GM23338 (cell line): Measurements from ENCODE around the gene TSPAN5. TPM values are rescaled to one million over a fixed set of nuclear protein-coding genes. Genes with fewer than 3 reads are reported as not detected.

Experiments
- ATAC-seq: fragments of 200-7000 bp; cut with Tn5 transposase; 3 replicates; pipeline ENCODE4 v1.9.1; 2020
- DNase-seq: peaks from one replicate; pipeline ENCODE4 v3.0.0-alpha.2; 2015; ENCODE audit warnings: low spot score
- H2AFZ ChIP-seq: fragments of 200-600 bp; sonication (generic); 2 replicates; pipeline ENCODE4 v1.8.0; 2016; ENCODE audit warnings: antibody characterized with exemption, mild to moderate bottlenecking, moderate library complexity
- H3F3A ChIP-seq: fragments of 200-600 bp; sonication (generic); replicated peaks from 2 replicates; pipeline ENCODE4 v1.8.0; 2017; ENCODE audit warnings: antibody characterized with exemption, mixed run types, low read depth
- H3K27ac ChIP-seq: fragments of 200-600 bp; sonication (generic); 2 replicates; pipeline ENCODE4 v1.6.1; 2016; ENCODE audit warnings: low read depth
- H3K27me3 ChIP-seq: fragments of 200-600 bp; sonication (generic); 2 replicates; pipeline ENCODE4 v1.8.0; 2016; ENCODE audit warnings: mild to moderate bottlenecking, mixed run types, moderate library complexity; ENCODE audit not compliant: insufficient read depth
- H3K36me3 ChIP-seq: fragments of 200-600 bp; sonication (generic); 2 replicates; pipeline ENCODE4 v1.8.0; 2016; ENCODE audit warnings: mild to moderate bottlenecking; ENCODE audit not compliant: insufficient read depth
- H3K4me1 ChIP-seq: fragments of 200-600 bp; sonication (generic); 2 replicates; pipeline ENCODE4 v1.8.0; 2016; ENCODE audit warnings: mild to moderate bottlenecking, moderate library complexity; ENCODE audit not compliant: insufficient read depth
- H3K4me2 ChIP-seq: fragments of 200-600 bp; sonication (generic); 2 replicates; pipeline ENCODE4 v1.7.1; 2017; ENCODE audit warnings: mixed run types
- H3K4me3 ChIP-seq: fragments of 200-600 bp; sonication (generic); 2 replicates; pipeline ENCODE4 v1.6.1; 2016; ENCODE audit warnings: mixed run types
- H3K79me2 ChIP-seq: fragments of 200-600 bp; sonication (generic); replicated peaks from 2 replicates; pipeline ENCODE4 v1.8.0; 2017; ENCODE audit warnings: mild to moderate bottlenecking; ENCODE audit not compliant: insufficient read depth
- H3K9me2 ChIP-seq: fragments of 200-600 bp; sonication (generic); 2 replicates; pipeline ENCODE4 v1.8.0; 2017; ENCODE audit not compliant: insufficient read depth
- H4K20me1 ChIP-seq: fragments of 200-600 bp; sonication (generic); replicated peaks from 2 replicates; pipeline ENCODE4 v1.8.0; 2017; ENCODE audit warnings: mild to moderate bottlenecking; ENCODE audit not compliant: insufficient read depth
- H3K27ac Mint-ChIP-seq: 2 replicates; pipeline ENCODE4 v1.8.0; 2020; ENCODE audit warnings: inconsistent platforms, mild to moderate bottlenecking, moderate library complexity, mixed read lengths
- H3K27me3 Mint-ChIP-seq: 3 replicates; pipeline ENCODE4 v1.8.0; 2022; ENCODE audit warnings: low read depth, mild to moderate bottlenecking, moderate library complexity, mixed read lengths, inconsistent platforms; ENCODE audit not compliant: insufficient read depth, poor library complexity
- H3K36me3 Mint-ChIP-seq: 3 replicates; pipeline ENCODE4 v1.8.0; 2021; ENCODE audit warnings: low read depth, mild to moderate bottlenecking, inconsistent platforms, moderate library complexity, mixed read lengths
- H3K4me1 Mint-ChIP-seq: 3 replicates; pipeline ENCODE4 v1.8.0; 2020; ENCODE audit warnings: mild to moderate bottlenecking, inconsistent platforms, mixed read lengths
- H3K4me3 Mint-ChIP-seq: 3 replicates; pipeline ENCODE4 v1.8.0; 2021; ENCODE audit warnings: moderate library complexity, mild to moderate bottlenecking, inconsistent platforms, mixed read lengths
- H3K9me3 Mint-ChIP-seq: 3 replicates; pipeline ENCODE4 v1.8.0; 2020; ENCODE audit warnings: moderate library complexity, mild to moderate bottlenecking, inconsistent platforms, mixed read lengths
- CREB1 ChIP-seq: fragments of 250-450 bp; sonication (Bioruptor Pico); IDR thresholded peaks from 2 replicates; pipeline ENCODE4 v1.5.0; 2020; ENCODE audit warnings: low read depth, mild to moderate bottlenecking, moderate library complexity
- EZH2 ChIP-seq: fragments of 200-600 bp; sonication (generic); IDR thresholded peaks from one replicate; pipeline ENCODE4 v1.8.0; 2017; ENCODE audit warnings: antibody characterized with exemption, mild to moderate bottlenecking, low read depth; ENCODE audit not compliant: unreplicated experiment
- EZH2phosphoT487 ChIP-seq: fragments of 200-600 bp; sonication (generic); IDR thresholded peaks from one replicate; pipeline ENCODE4 v1.8.1; 2018; ENCODE audit warnings: antibody characterized with exemption; ENCODE audit not compliant: unreplicated experiment
- JUNB ChIP-seq: IDR thresholded peaks from one replicate; pipeline ENCODE4 v1.6.1; 2016; ENCODE audit warnings: antibody characterized with exemption; ENCODE audit not compliant: unreplicated experiment
- NANOG ChIP-seq: IDR thresholded peaks from 2 replicates; pipeline ENCODE4 v1.6.1; 2016; ENCODE audit warnings: antibody characterized with exemption, borderline replicate concordance
- POLR2AphosphoS5 ChIP-seq: IDR thresholded peaks from 2 replicates; pipeline ENCODE4 v1.6.1; 2016; ENCODE audit warnings: antibody characterized with exemption, low read depth
- STAT1 ChIP-seq: IDR thresholded peaks from one replicate; pipeline ENCODE4 v1.6.1; 2016; ENCODE audit warnings: antibody characterized with exemption; ENCODE audit not compliant: unreplicated experiment
- ZNF114 ChIP-seq: fragments of 250-450 bp; sonication (Bioruptor Pico); IDR thresholded peaks from 2 replicates; pipeline ENCODE4 v1.5.0; 2020; ENCODE audit warnings: mild to moderate bottlenecking, moderate library complexity
- polyA plus RNA-seq: library from polyadenylated mRNA; unstranded; fragments of >200 nt; fragmentation: Nextera tagmentation; extraction: Ambion mirVana; gene quantifications from 2 replicates; pipeline ENCODE4 v1.2.1, GENCODE V29; 2016
- total RNA-seq: library from RNA; depleted of rRNA; stranded (reverse); fragments of >200 nt; shearing (Covaris generic); gene quantifications from 2 replicates; pipeline ENCODE4 v1.2.3, GENCODE V29; 2014
- TF ChIP-seq, protein P1 (sequence below): IDR thresholded peaks from one replicate; pipeline ENCODE4 v1.6.1; 2018; ENCODE audit warnings: antibody characterized with exemption; ENCODE audit not compliant: unreplicated experiment
- TF ChIP-seq, protein P2 (sequence below): IDR thresholded peaks from 2 replicates; pipeline ENCODE4 v1.6.1; 2016; ENCODE audit warnings: antibody characterized with exemption
- TF ChIP-seq, protein P3 (sequence below), 2 experiments: fragments of 200-600 bp in 1 of 2; sonication (generic) in 1 of 2; conservative IDR thresholded peaks; 2 replicates each; pipeline versions ENCODE4 v1.5.1 to v1.6.1; 2016 to 2017; ENCODE audit warnings: antibody characterized with exemption in 2 of 2, low read depth in 2 of 2, mild to moderate bottlenecking in 2 of 2, moderate library complexity in 1 of 2

The TSPAN5 gene
- total and polyA plus RNA-seq, 2 experiments from 2014 or later, result 18.6 to 21.5 TPM

DNA sequence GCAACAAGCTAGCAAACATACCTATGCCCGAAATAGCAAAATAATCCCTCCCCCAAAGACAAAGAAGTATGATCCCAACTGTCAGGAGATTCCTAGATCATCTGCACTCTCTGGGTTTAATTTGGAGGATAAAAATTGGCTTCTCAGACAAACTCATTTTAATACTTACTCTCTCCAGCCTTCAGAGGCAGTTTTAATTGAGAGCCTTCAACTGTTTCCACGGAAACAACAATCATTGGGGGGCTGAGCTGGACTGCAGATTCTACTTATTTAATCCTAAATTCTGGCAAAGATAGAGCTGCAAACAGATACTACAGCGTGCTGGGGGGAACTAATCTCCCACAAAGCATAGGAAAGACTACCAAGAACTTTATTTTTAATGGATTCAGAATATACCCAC, 168.2 kb downstream of the TSPAN5 start:
- no peak overlapping the region for H3K4me3 Mint-ChIP-seq
- TF ChIP-seq, protein P1, sequence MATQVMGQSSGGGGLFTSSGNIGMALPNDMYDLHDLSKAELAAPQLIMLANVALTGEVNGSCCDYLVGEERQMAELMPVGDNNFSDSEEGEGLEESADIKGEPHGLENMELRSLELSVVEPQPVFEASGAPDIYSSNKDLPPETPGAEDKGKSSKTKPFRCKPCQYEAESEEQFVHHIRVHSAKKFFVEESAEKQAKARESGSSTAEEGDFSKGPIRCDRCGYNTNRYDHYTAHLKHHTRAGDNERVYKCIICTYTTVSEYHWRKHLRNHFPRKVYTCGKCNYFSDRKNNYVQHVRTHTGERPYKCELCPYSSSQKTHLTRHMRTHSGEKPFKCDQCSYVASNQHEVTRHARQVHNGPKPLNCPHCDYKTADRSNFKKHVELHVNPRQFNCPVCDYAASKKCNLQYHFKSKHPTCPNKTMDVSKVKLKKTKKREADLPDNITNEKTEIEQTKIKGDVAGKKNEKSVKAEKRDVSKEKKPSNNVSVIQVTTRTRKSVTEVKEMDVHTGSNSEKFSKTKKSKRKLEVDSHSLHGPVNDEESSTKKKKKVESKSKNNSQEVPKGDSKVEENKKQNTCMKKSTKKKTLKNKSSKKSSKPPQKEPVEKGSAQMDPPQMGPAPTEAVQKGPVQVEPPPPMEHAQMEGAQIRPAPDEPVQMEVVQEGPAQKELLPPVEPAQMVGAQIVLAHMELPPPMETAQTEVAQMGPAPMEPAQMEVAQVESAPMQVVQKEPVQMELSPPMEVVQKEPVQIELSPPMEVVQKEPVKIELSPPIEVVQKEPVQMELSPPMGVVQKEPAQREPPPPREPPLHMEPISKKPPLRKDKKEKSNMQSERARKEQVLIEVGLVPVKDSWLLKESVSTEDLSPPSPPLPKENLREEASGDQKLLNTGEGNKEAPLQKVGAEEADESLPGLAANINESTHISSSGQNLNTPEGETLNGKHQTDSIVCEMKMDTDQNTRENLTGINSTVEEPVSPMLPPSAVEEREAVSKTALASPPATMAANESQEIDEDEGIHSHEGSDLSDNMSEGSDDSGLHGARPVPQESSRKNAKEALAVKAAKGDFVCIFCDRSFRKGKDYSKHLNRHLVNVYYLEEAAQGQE, result no peak
- no peak for DNase-seq
- Histone ChIP-seq H3F3A (no peaks in the 10 kb centered on the region), H3K4me3 (no peak overlapping the region), H3K4me2 (no peak overlapping the region), H2AFZ (no peak overlapping the region), H3K79me2 (no peaks in the 10 kb centered on the region), H4K20me1 (no peaks in the 10 kb centered on the region; the same call in 1 of the 2 replicates), H3K9me2 (no peaks in the 10 kb centered on the region), H3K27me3 (no peaks in the 10 kb centered on the region), H3K4me1 (peaks cover 22% of the 10 kb centered on the region), H3K36me3 (no peaks in the 10 kb centered on the region), H3K27ac (no peak overlapping the region)
- H3K27me3 Mint-ChIP-seq, result peaks cover 2% of the 10 kb centered on the region
- H3K4me1 Mint-ChIP-seq, result peaks cover 36% of the 10 kb centered on the region
- no peak overlapping the region for H3K27ac Mint-ChIP-seq
- no peaks in the 10 kb centered on the region for H3K9me3 Mint-ChIP-seq
- no peak for ATAC-seq
- H3K36me3 Mint-ChIP-seq, result no peaks in the 10 kb centered on the region

DNA sequence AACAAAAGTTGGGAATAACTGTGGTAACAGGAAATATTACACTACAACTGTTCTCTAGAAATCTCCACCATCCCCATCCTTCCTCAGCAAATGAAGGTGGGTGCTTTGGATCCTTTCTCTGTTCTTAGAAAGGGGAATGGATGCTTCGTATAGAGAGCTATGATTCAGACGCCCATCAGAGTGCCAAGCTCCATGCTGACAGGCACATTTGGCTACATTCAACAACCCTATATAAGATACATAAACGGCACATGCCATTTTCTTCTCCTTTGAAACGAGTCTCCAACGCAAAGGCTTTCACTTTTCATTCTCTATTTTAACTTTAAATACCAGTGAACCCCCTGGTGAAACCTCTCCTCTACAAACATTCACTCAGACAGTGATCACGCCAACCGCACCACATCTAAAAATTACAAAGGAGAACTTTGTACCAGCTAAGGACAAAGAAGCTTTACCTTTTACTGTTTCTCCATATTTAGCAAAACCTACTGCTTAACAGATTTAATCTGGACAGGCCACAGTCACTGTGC, 172.5 kb downstream of the TSPAN5 start:
- no peaks in the 10 kb centered on the region for H3K79me2 ChIP-seq
- Mint-ChIP-seq H3K36me3 (no peaks in the 10 kb centered on the region), H3K27me3 (no peaks in the 10 kb centered on the region), H3K4me1 (peaks cover 50% of the 10 kb centered on the region), H3K27ac (no peak overlapping the region), H3K9me3 (no peaks in the 10 kb centered on the region), H3K4me3 (no peak overlapping the region)
- peaks cover 37% of the 10 kb centered on the region for H3K4me1 ChIP-seq
- H3K27ac ChIP-seq, result no peak overlapping the region
- no peaks in the 10 kb centered on the region for H3K27me3 ChIP-seq
- H3F3A ChIP-seq, result no peaks in the 10 kb centered on the region
- no peaks in the 10 kb centered on the region for H3K36me3 ChIP-seq
- H3K4me3 ChIP-seq, result no peak overlapping the region
- no peak for DNase-seq
- ATAC-seq, result no peak
- no peak overlapping the region for H2AFZ ChIP-seq
- H3K4me2 ChIP-seq, result no peak overlapping the region
- H3K9me2 ChIP-seq, result peaks cover 8% of the 10 kb centered on the region; the same call in 1 of the 2 replicates
- H4K20me1 ChIP-seq, result no peaks in the 10 kb centered on the region
- no peak for TF ChIP-seq JUNB
- TF ChIP-seq STAT1, result no peak
- TF ChIP-seq, protein P2, sequence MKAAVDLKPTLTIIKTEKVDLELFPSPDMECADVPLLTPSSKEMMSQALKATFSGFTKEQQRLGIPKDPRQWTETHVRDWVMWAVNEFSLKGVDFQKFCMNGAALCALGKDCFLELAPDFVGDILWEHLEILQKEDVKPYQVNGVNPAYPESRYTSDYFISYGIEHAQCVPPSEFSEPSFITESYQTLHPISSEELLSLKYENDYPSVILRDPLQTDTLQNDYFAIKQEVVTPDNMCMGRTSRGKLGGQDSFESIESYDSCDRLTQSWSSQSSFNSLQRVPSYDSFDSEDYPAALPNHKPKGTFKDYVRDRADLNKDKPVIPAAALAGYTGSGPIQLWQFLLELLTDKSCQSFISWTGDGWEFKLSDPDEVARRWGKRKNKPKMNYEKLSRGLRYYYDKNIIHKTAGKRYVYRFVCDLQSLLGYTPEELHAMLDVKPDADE, result no peak
- no peak for TF ChIP-seq NANOG
- TF ChIP-seq EZH2phosphoT487, result no peak
- no peak for TF ChIP-seq ZNF114
- TF ChIP-seq EZH2, result no peak
- TF ChIP-seq CREB1, result no peak
- no peak for TF ChIP-seq POLR2AphosphoS5
- TF ChIP-seq, protein P1, result no peak
- TF ChIP-seq, protein P3, sequence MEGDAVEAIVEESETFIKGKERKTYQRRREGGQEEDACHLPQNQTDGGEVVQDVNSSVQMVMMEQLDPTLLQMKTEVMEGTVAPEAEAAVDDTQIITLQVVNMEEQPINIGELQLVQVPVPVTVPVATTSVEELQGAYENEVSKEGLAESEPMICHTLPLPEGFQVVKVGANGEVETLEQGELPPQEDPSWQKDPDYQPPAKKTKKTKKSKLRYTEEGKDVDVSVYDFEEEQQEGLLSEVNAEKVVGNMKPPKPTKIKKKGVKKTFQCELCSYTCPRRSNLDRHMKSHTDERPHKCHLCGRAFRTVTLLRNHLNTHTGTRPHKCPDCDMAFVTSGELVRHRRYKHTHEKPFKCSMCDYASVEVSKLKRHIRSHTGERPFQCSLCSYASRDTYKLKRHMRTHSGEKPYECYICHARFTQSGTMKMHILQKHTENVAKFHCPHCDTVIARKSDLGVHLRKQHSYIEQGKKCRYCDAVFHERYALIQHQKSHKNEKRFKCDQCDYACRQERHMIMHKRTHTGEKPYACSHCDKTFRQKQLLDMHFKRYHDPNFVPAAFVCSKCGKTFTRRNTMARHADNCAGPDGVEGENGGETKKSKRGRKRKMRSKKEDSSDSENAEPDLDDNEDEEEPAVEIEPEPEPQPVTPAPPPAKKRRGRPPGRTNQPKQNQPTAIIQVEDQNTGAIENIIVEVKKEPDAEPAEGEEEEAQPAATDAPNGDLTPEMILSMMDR (conservative IDR thresholded peaks at IDR 0.05; ENCODE audit: low read depth in 2 of 2), result no peak
